Liver (tissue), 9 donors: ENCODE measurements around the gene KIF26B. TPM values are rescaled to one million over a fixed set of nuclear protein-coding genes. Genes with fewer than 3 reads are reported as not detected.

Source experiments
- DNase-seq: peaks from one replicate; pipeline ENCODE4 v3.0.0-alpha.2; 2017; ENCODE audit warnings: low spot score
- H3K27ac ChIP-seq, 2 donors: one replicate each; pipeline ENCODE4 v1.7.0; 2013; ENCODE audit warnings: inconsistent platforms in 2 of 2, low read length in 2 of 2, control low read depth in 1 of 2, low read depth in 1 of 2, mild to moderate bottlenecking in 1 of 2
- H3K27me3 ChIP-seq, 4 donors: one replicate each; pipeline versions ENCODE4 v1.6.1 to v1.7.0; 2013; ENCODE audit warnings: low read length in 3 of 4, inconsistent platforms in 1 of 4, mild to moderate bottlenecking in 1 of 4, moderate library complexity in 1 of 4; ENCODE audit not compliant: control insufficient read depth in 4 of 4, insufficient read depth in 4 of 4
- H3K36me3 ChIP-seq, 4 donors: one replicate each; pipeline versions ENCODE4 v1.6.1 to v1.7.0; 2013; ENCODE audit warnings: low read length in 3 of 4, mild to moderate bottlenecking in 3 of 4, low read depth in 1 of 4, moderate library complexity in 1 of 4; ENCODE audit not compliant: control insufficient read depth in 4 of 4, insufficient read depth in 3 of 4
- H3K4me1 ChIP-seq, 4 donors: one replicate each; pipeline versions ENCODE4 v1.6.1 to v1.7.0; 2013; ENCODE audit warnings: low read length in 3 of 4, mild to moderate bottlenecking in 3 of 4, moderate library complexity in 1 of 4; ENCODE audit not compliant: control insufficient read depth in 4 of 4, insufficient read depth in 4 of 4
- H3K4me3 ChIP-seq, 3 donors: one replicate each; pipeline versions ENCODE4 v1.6.1 to v1.7.0; 2013; ENCODE audit warnings: low read length in 3 of 3, control low read depth in 1 of 3, low read depth in 1 of 3, mild to moderate bottlenecking in 1 of 3
- H3K9ac ChIP-seq, 2 donors: one replicate each; pipeline ENCODE4 v1.7.0; 2013; ENCODE audit warnings: low read length in 2 of 2, mild to moderate bottlenecking in 2 of 2, moderate library complexity in 2 of 2, control low read depth in 1 of 2, low read depth in 1 of 2
- H3K9me3 ChIP-seq, 4 donors: one replicate each; pipeline versions ENCODE4 v1.6.1 to v1.7.0; 2013; ENCODE audit warnings: low read length in 3 of 4; ENCODE audit not compliant: control insufficient read depth in 4 of 4
- ATF3 ChIP-seq: IDR thresholded peaks from 2 replicates; pipeline ENCODE4 v1.6.1; 2016; ENCODE audit warnings: antibody characterized with exemption
- EGR1 ChIP-seq, 2 donors: IDR thresholded peaks; 2 replicates each; pipeline ENCODE4 v1.6.1; 2016 to 2018; ENCODE audit warnings: antibody characterized with exemption in 2 of 2, low read depth in 2 of 2
- FOXA2 ChIP-seq: IDR thresholded peaks from 2 replicates; pipeline ENCODE4 v1.6.1; 2016; ENCODE audit warnings: antibody characterized with exemption
- GABPA ChIP-seq, 2 donors: IDR thresholded peaks in 1 of 2; conservative IDR thresholded peaks in 1 of 2; 2 replicates each; pipeline ENCODE4 v1.6.1; 2016; ENCODE audit warnings: antibody characterized with exemption in 2 of 2, mild to moderate bottlenecking in 1 of 2, moderate library complexity in 1 of 2
- HNF4A ChIP-seq, 2 donors: conservative IDR thresholded peaks; 2 replicates each; pipeline ENCODE4 v1.6.1; 2016; ENCODE audit warnings: antibody characterized with exemption in 2 of 2, mild to moderate bottlenecking in 2 of 2
- JUND ChIP-seq, 2 donors: IDR thresholded peaks; 2 replicates each; pipeline ENCODE4 v1.6.1; 2016; ENCODE audit warnings: antibody characterized with exemption in 2 of 2
- MAX ChIP-seq: IDR thresholded peaks from 2 replicates; pipeline ENCODE4 v1.6.1; 2016; ENCODE audit warnings: antibody characterized with exemption
- NR2F2 ChIP-seq: IDR thresholded peaks from 2 replicates; pipeline ENCODE4 v1.6.1; 2016; ENCODE audit warnings: antibody characterized with exemption
- RAD21 ChIP-seq, 2 donors: IDR thresholded peaks; 2 replicates each; pipeline ENCODE4 v1.6.1; 2016; ENCODE audit warnings: antibody characterized with exemption in 2 of 2, mild to moderate bottlenecking in 2 of 2
- SP1 ChIP-seq: IDR thresholded peaks from 2 replicates; pipeline ENCODE4 v1.6.1; 2018; ENCODE audit warnings: antibody characterized with exemption, mild to moderate bottlenecking
- TAF1 ChIP-seq: conservative IDR thresholded peaks from 2 replicates; pipeline ENCODE4 v1.6.1; 2016; ENCODE audit warnings: antibody characterized with exemption, mild to moderate bottlenecking
- YY1 ChIP-seq: IDR thresholded peaks from 2 replicates; pipeline ENCODE4 v1.6.1; 2016; ENCODE audit warnings: antibody characterized with exemption, mild to moderate bottlenecking
- WGBS: extraction: QIAGEN DNeasy Blood & Tissue Kit; methylation state at CpG from one replicate; pipeline ENCODE4 v1.1.7; 2013; 5-methylcytosine and 5-hydroxymethylcytosine counted together
- polyA plus RNA-seq, 2 donors: library from polyadenylated mRNA; stranded (reverse) in 1 of 2; unstranded in 1 of 2; fragments of 200-250 nt in 1 of 2; fragments of >200 nt in 1 of 2; fragmentation: Nextera tagmentation in 1 of 2; extraction: Ambion mirVana in 1 of 2; gene quantifications; one replicate each; pipeline versions ENCODE4 v1.2.1 to v1.2.3, GENCODE V29; 2013 to 2015
- total RNA-seq, 2 donors: library from RNA; depleted of rRNA; stranded (reverse); fragments of >200 nt; gene quantifications; one replicate each; pipeline ENCODE4 v1.2.3, GENCODE V29; 2014
- TF ChIP-seq, protein P1 (sequence below): IDR thresholded peaks from 2 replicates; pipeline ENCODE4 v1.6.1; 2016; ENCODE audit warnings: antibody characterized with exemption
- TF ChIP-seq, protein P2 (sequence below): fragments of 150-350 bp; IDR thresholded peaks from 2 replicates; pipeline ENCODE4 v1.5.1; 2017; ENCODE audit warnings: improper control_type of control experiment, low read depth, low read length; ENCODE audit not compliant: missing input control
- donor health status: healthy.
- donor health status: healthy.
- donor health status: healthy.
- donor health status: healthy.
- donor health status: healthy.

Gene KIF26B
- total and polyA plus RNA-seq, 4 donors = 0.10 to 1.7 (median 0.34) TPM

DNA sequence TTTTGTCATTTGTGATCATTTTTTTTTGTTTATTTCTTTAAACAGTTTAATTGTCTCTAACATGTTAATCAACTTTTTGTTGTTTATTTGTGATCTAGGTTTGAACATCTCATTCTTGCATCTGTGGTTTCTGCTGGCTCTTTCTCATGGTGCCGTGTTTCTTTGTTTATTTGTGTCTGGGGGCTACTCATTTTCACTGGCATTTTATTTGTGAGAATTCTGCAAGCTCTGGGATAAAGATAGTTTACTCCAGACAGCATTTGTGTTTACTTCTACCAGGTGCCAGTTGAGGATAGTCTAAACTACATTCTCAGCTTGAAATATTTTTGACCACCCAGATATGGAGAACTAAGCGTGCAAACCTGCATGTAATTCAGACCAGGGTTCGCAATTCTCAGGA is 508.6 kb downstream of the KIF26B start (continued):
- TF ChIP-seq, protein P1, sequence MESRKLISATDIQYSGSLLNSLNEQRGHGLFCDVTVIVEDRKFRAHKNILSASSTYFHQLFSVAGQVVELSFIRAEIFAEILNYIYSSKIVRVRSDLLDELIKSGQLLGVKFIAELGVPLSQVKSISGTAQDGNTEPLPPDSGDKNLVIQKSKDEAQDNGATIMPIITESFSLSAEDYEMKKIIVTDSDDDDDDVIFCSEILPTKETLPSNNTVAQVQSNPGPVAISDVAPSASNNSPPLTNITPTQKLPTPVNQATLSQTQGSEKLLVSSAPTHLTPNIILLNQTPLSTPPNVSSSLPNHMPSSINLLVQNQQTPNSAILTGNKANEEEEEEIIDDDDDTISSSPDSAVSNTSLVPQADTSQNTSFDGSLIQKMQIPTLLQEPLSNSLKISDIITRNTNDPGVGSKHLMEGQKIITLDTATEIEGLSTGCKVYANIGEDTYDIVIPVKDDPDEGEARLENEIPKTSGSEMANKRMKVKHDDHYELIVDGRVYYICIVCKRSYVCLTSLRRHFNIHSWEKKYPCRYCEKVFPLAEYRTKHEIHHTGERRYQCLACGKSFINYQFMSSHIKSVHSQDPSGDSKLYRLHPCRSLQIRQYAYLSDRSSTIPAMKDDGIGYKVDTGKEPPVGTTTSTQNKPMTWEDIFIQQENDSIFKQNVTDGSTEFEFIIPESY = no peak
- TF ChIP-seq JUND (IDR thresholded peaks at IDR 0.05) (no peak), HNF4A (conservative IDR thresholded peaks at IDR 0.05) (no peak), NR2F2 (no peak), TAF1 (no peak), ATF3 (no peak), RAD21 (IDR thresholded peaks at IDR 0.05) (no peak), MAX (no peak)

DNA sequence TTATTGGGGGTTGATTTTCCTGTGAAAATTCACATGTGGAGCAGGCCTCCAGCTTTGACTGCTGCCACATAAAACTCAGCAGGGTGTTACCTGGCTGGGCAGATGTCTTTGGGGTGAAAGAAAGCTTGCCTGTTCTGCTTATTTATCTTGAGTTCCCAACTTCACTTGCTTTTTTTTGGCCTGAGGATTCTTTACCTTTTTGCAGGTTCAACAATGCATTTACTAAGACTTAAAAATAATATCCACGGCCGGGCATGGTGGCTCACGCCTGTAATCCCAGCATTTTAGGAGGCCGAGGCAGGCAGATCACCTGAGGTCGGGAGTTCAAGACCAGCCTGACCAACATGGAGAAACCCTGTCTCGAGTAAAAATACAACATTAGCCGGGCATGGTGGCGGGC is 509.1 kb downstream of the KIF26B start:
- TF ChIP-seq RAD21 (IDR thresholded peaks at IDR 0.05) (no peak), GABPA (IDR thresholded peaks at IDR 0.05 in 1 of 2, conservative IDR thresholded peaks at IDR 0.05 in 1 of 2) (no peak), NR2F2 (no peak), ATF3 (no peak), HNF4A (conservative IDR thresholded peaks at IDR 0.05) (no peak), FOXA2 (no peak)
- TF ChIP-seq, protein P2, sequence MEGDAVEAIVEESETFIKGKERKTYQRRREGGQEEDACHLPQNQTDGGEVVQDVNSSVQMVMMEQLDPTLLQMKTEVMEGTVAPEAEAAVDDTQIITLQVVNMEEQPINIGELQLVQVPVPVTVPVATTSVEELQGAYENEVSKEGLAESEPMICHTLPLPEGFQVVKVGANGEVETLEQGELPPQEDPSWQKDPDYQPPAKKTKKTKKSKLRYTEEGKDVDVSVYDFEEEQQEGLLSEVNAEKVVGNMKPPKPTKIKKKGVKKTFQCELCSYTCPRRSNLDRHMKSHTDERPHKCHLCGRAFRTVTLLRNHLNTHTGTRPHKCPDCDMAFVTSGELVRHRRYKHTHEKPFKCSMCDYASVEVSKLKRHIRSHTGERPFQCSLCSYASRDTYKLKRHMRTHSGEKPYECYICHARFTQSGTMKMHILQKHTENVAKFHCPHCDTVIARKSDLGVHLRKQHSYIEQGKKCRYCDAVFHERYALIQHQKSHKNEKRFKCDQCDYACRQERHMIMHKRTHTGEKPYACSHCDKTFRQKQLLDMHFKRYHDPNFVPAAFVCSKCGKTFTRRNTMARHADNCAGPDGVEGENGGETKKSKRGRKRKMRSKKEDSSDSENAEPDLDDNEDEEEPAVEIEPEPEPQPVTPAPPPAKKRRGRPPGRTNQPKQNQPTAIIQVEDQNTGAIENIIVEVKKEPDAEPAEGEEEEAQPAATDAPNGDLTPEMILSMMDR = no peak
- TF ChIP-seq, protein P1 = no peak
- no peak overlapping the region for H3K4me3 ChIP-seq
- H3K27ac ChIP-seq = no peak overlapping the region
- no peaks in the 10 kb centered on the region for H3K27me3 ChIP-seq
- DNase-seq = no peak
- no peaks in the 10 kb centered on the region for H3K9me3 ChIP-seq
- H3K4me1 ChIP-seq = no peaks in the 10 kb centered on the region
- no peaks in the 10 kb centered on the region for H3K36me3 ChIP-seq
- 91% methylated on average over 8 of the region's 8 CpGs for WGBS
- H3K9ac ChIP-seq = no peak overlapping the region

- Histone ChIP-seq H3K27ac (no peak overlapping the region), H3K4me3 (no peak overlapping the region), H3K36me3 (no peaks in the 10 kb centered on the region), H3K9ac (no peak overlapping the region), H3K9me3 (no peaks in the 10 kb centered on the region), H3K4me1 (no peaks in the 10 kb centered on the region), H3K27me3 (no peaks in the 10 kb centered on the region)
- WGBS = 90% methylated on average over 9 of the region's 9 CpGs
- TF ChIP-seq FOXA2 (no peak), YY1 (no peak), GABPA (IDR thresholded peaks at IDR 0.05 in 1 of 2, conservative IDR thresholded peaks at IDR 0.05 in 1 of 2) (no peak), EGR1 (IDR thresholded peaks at IDR 0.05; ENCODE audit: low read depth in 2 of 2) (no peak), ATF3 (no peak), HNF4A (conservative IDR thresholded peaks at IDR 0.05) (no peak), SP1 (no peak), JUND (IDR thresholded peaks at IDR 0.05) (no peak)
- TF ChIP-seq, protein P1 = no peak
- TF ChIP-seq, protein P2 = no peak
- no peak for DNase-seq
These were observed 511.6 kb downstream of the KIF26B start for GRCh38 chr1:245666412-245666811.
